H1 (cell line): ENCODE results near the gene CRB2. TPM values are rescaled to one million over a fixed set of nuclear protein-coding genes. Genes with fewer than 3 reads are reported as not detected.

Experiments
- CTCF ChIA-PET: fragments of 300-600 bp; sonication (Branson Sonifier 250); formaldehyde crosslinking; loops from one replicate; lab custom pipeline; 2021; ENCODE audit not compliant: partially characterized antibody; lab: Charles Lee
- POLR2A ChIA-PET: fragments of 300-600 bp; sonication (Branson Sonifier 250); formaldehyde crosslinking; loops from one replicate; lab custom pipeline; 2021; ENCODE audit warnings: inconsistent platforms; ENCODE audit not compliant: partially characterized antibody; lab: Charles Lee
- DNase-seq, 2 experiments: peaks; one replicate each; pipeline versions ENCODE4 v3.0.0 to v3.0.0-alpha.2; 2010 to 2022; ENCODE audit warnings: low spot score in 2 of 2, low read depth in 1 of 2, mixed read lengths in 1 of 2
- FAIRE-seq: peaks from 2 replicates; lab custom pipeline; 2011; peaks lifted over from hg19 to GRCh38; lab: Jason Lieb, UNC
- H2AFZ ChIP-seq: 2 replicates; pipeline ENCODE4 v1.8.1; 2012; ENCODE audit warnings: low read length, inconsistent platforms
- H2AK5ac ChIP-seq: 2 replicates; pipeline ENCODE4 v1.6.1; 2013; ENCODE audit warnings: low read depth, low read length
- H2BK120ac ChIP-seq: replicated peaks from 2 replicates; pipeline ENCODE3; 2013; ENCODE audit warnings: low read depth, low read length, inconsistent platforms
- H2BK12ac ChIP-seq: 2 replicates; pipeline ENCODE4 v1.6.1; 2013; ENCODE audit warnings: low read depth, low read length
- H2BK15ac ChIP-seq: 2 replicates; pipeline ENCODE4 v1.6.1; 2013; ENCODE audit warnings: low read length
- H2BK20ac ChIP-seq: 2 replicates; pipeline ENCODE4 v1.6.1; 2013; ENCODE audit warnings: low read length
- H2BK5ac ChIP-seq: 2 replicates; pipeline ENCODE4 v1.6.1; 2013; ENCODE audit warnings: low read depth, low read length
- H3K14ac ChIP-seq: 2 replicates; pipeline ENCODE4 v1.6.1; 2013; ENCODE audit warnings: inconsistent platforms; ENCODE audit not compliant: insufficient read length
- H3K18ac ChIP-seq: 2 replicates; pipeline ENCODE4 v1.6.1; 2013; ENCODE audit warnings: low read length; ENCODE audit errors: extremely low read depth
- H3K23ac ChIP-seq: 2 replicates; pipeline ENCODE4 v1.6.1; 2013; ENCODE audit warnings: inconsistent platforms; ENCODE audit not compliant: insufficient read length
- H3K23me2 ChIP-seq: 2 replicates; pipeline ENCODE4 v1.6.1; 2013; ENCODE audit warnings: low read depth, low read length
- H3K27ac ChIP-seq: 2 replicates; pipeline ENCODE4 v1.6.1; 2011; ENCODE audit warnings: low read depth, low read length, inconsistent platforms
- H3K27me3 ChIP-seq, 4 experiments: replicated peaks in 1 of 4; 1 replicate in 1 of 4; 2 replicates in 3 of 4; pipeline versions ENCODE4 v1.6.1 to v1.8.1; 2011 to 2013; ENCODE audit warnings: low read length in 3 of 4, mild to moderate bottlenecking in 3 of 4, inconsistent platforms in 2 of 4, mixed read lengths in 2 of 4, moderate library complexity in 1 of 4; ENCODE audit not compliant: control insufficient read depth in 3 of 4, insufficient read depth in 3 of 4; ENCODE audit errors: extremely low read depth in 1 of 4
- H3K36me3 ChIP-seq, 4 experiments: 2 replicates each; pipeline versions ENCODE4 v1.6.1 to v1.8.1; 2011 to 2013; ENCODE audit warnings: mild to moderate bottlenecking in 4 of 4, low read length in 3 of 4, moderate library complexity in 2 of 4, control low read depth in 1 of 4, inconsistent platforms in 1 of 4; ENCODE audit not compliant: insufficient read depth in 4 of 4, control insufficient read depth in 2 of 4
- H3K4ac ChIP-seq: replicated peaks from 2 replicates; pipeline ENCODE3; 2013; ENCODE audit warnings: low read length, low read depth, mixed read lengths, inconsistent platforms; ENCODE audit not compliant: insufficient read length
- H3K4me1 ChIP-seq, 4 experiments: replicated peaks in 1 of 4; 1 replicate in 1 of 4; 2 replicates in 3 of 4; pipeline versions ENCODE4 v1.6.1 to v1.8.1; 2011 to 2013; ENCODE audit warnings: low read length in 3 of 4, inconsistent platforms in 2 of 4, mixed read lengths in 1 of 4; ENCODE audit not compliant: insufficient read depth in 4 of 4, control insufficient read depth in 3 of 4
- H3K4me2 ChIP-seq, 2 experiments: 2 replicates each; pipeline versions ENCODE4 v1.6.1 to v1.8.1; 2011 to 2013; ENCODE audit warnings: low read depth in 2 of 2, low read length in 2 of 2, control low read depth in 1 of 2, inconsistent platforms in 1 of 2, mild to moderate bottlenecking in 1 of 2; ENCODE audit not compliant: insufficient read depth in 1 of 2
- H3K4me3 ChIP-seq, 4 experiments: fragments of 200-600, 300-600 bp in 1 of 4; sonication (generic), shearing (Covaris generic), sonication (Bioruptor Twin) in 1 of 4; 2 replicates each; pipeline versions ENCODE4 v1.5.1 to v1.8.1; 2011 to 2016; ENCODE audit warnings: low read length in 4 of 4, low read depth in 3 of 4, control low read depth in 2 of 4, inconsistent platforms in 2 of 4, mild to moderate bottlenecking in 2 of 4, mixed read lengths in 1 of 4, moderate library complexity in 1 of 4; ENCODE audit not compliant: insufficient read depth in 2 of 4; ENCODE audit errors: extremely low read depth in 1 of 4
- H3K56ac ChIP-seq: replicated peaks from 2 replicates; pipeline ENCODE3; 2013; ENCODE audit warnings: low read depth, mild to moderate bottlenecking, mixed read lengths, low read length, inconsistent platforms; ENCODE audit not compliant: insufficient read length
- H3K79me1 ChIP-seq: 2 replicates; pipeline ENCODE4 v1.6.1; 2013; ENCODE audit warnings: low read depth, low read length, control low read depth
- H3K79me2 ChIP-seq, 2 experiments: 2 replicates each; pipeline versions ENCODE4 v1.6.1 to v1.8.1; 2012 to 2013; ENCODE audit warnings: low read length in 2 of 2, mild to moderate bottlenecking in 2 of 2, inconsistent platforms in 1 of 2; ENCODE audit not compliant: insufficient read depth in 2 of 2, control insufficient read depth in 1 of 2
- H3K9ac ChIP-seq, 4 experiments: replicated peaks in 1 of 4; 1 replicate in 1 of 4; 2 replicates in 3 of 4; pipeline versions ENCODE4 v1.6.1 to v1.8.1; 2011 to 2013; ENCODE audit warnings: low read depth in 3 of 4, low read length in 3 of 4, control low read depth in 2 of 4, mild to moderate bottlenecking in 2 of 4, moderate library complexity in 2 of 4, inconsistent platforms in 1 of 4; ENCODE audit errors: extremely low read depth in 1 of 4
- H3K9me3 ChIP-seq, 2 experiments: 2 replicates each; pipeline versions ENCODE4 v1.6.1 to v1.8.1; 2012 to 2013; ENCODE audit warnings: mild to moderate bottlenecking in 2 of 2, moderate library complexity in 2 of 2, control low read depth in 1 of 2, inconsistent platforms in 1 of 2, low read depth in 1 of 2, low read length in 1 of 2, mixed read lengths in 1 of 2; ENCODE audit not compliant: insufficient read depth in 2 of 2
- H4K20me1 ChIP-seq, 2 experiments: replicated peaks in 1 of 2; 2 replicates each; pipeline versions ENCODE3 to v1.8.1; 2011 to 2013; ENCODE audit warnings: inconsistent platforms in 2 of 2, low read length in 2 of 2, mild to moderate bottlenecking in 1 of 2; ENCODE audit not compliant: insufficient read depth in 2 of 2, control insufficient read depth in 1 of 2
- H4K5ac ChIP-seq: 2 replicates; pipeline ENCODE4 v1.6.1; 2013; ENCODE audit warnings: low read length, low read depth, mixed read lengths, inconsistent platforms; ENCODE audit not compliant: insufficient read length
- H4K8ac ChIP-seq: 2 replicates; pipeline ENCODE4 v1.8.0; 2013; ENCODE audit warnings: mild to moderate bottlenecking, moderate library complexity, low read length, inconsistent platforms; ENCODE audit not compliant: insufficient read depth; ENCODE audit errors: extremely low read depth
- H4K91ac ChIP-seq: replicated peaks from 2 replicates; pipeline ENCODE3; 2013; ENCODE audit warnings: low read length, mixed read lengths, inconsistent platforms; ENCODE audit not compliant: insufficient read length
- ASH2L ChIP-seq: fragments of 200-600, 300-600 bp; sonication (generic); IDR thresholded peaks from one replicate; pipeline ENCODE4 v1.7.1; 2017; ENCODE audit warnings: low read length
- BRCA1 ChIP-seq: IDR thresholded peaks from 2 replicates; pipeline ENCODE4 v1.6.1; 2012; ENCODE audit warnings: low read depth, low read length, improper control_type of control experiment
- CBX8 ChIP-seq: fragments of 300-800, 300-1000 bp; sonication (generic); IDR thresholded peaks from 2 replicates; pipeline ENCODE4 v1.7.1; 2016; ENCODE audit warnings: low read depth, low read length, borderline replicate concordance
- MAX ChIP-seq: IDR thresholded peaks from 2 replicates; pipeline ENCODE4 v1.6.1; 2012; ENCODE audit warnings: inconsistent platforms
- RXRA ChIP-seq: IDR thresholded peaks from 2 replicates; pipeline ENCODE4 v1.6.1; 2011; ENCODE audit warnings: low read depth, mild to moderate bottlenecking, low read length, moderate library complexity; ENCODE audit not compliant: insufficient read depth
- SP1 ChIP-seq: IDR thresholded peaks from 2 replicates; pipeline ENCODE4 v1.6.1; 2011; ENCODE audit warnings: low read depth, low read length
- SUZ12 ChIP-seq: fragments of 200-600 bp; sonication (generic); IDR thresholded peaks from 2 replicates; pipeline ENCODE4 v1.6.1; 2012; ENCODE audit warnings: mild to moderate bottlenecking, inconsistent platforms, low read length, moderate library complexity, mixed read lengths
- WGBS, 2 experiments: shearing (Covaris generic) in 1 of 2; methylation state at CpG; one replicate each; pipeline versions ENCODE4 v1.1.6 to v1.1.7; 2013 to 2015; ENCODE audit warnings: low lambda C conversion rate in 2 of 2, mixed read lengths in 2 of 2, inconsistent platforms in 1 of 2, low coverage in 1 of 2, missing lambda C conversion rate in 1 of 2; ENCODE audit not compliant: insufficient replicate concordance in 2 of 2, insufficient coverage in 1 of 2, insufficient read length in 1 of 2; ENCODE audit errors: extremely low coverage in 1 of 2, missing lambda C conversion rate in 1 of 2; 5-methylcytosine and 5-hydroxymethylcytosine counted together
- polyA plus RNA-seq, 7 experiments: library from polyadenylated mRNA; depleted of rRNA in 3 of 7; stranded (reverse) in 5 of 7; unstranded in 2 of 7; fragments of >200 nt in 5 of 7; fragments of 200-250 nt in 2 of 7; gene quantifications; 1 replicate in 5 of 7; 2 replicates in 1 of 7; 4 replicates in 1 of 7; pipeline versions ENCODE4 v1.2.1 to v1.2.3, GENCODE V29; 2011 to 2013; ENCODE audit warnings: missing spikeins in 2 of 7, mixed read lengths in 2 of 7
- total RNA-seq: library from RNA; stranded (reverse); fragmentation: NEBNext Ultra II Directional; extraction: Animal tissue kit (Norgen Biotek cat#: 25700); gene quantifications from 2 replicates; pipeline ENCODE4 v1.2.1, GENCODE V29; 2021

The CRB2 gene
- total and polyA plus RNA-seq, 2 of the 8 experiments (the other 6 are each of a cell fraction or from before 2014, with no cell fraction given), result 4.0 to 8.4 TPM

GRCh38 chr9:123397975-123398374 is 42.0 kb downstream of the CRB2 start:
- Histone ChIP-seq H3K9me3 (no peaks in the 10 kb centered on the region; a peak in 1 of 4 replicates), H2BK5ac (no peak overlapping the region), H3K4me1 (peaks cover 0 to 12% (median 3%) of the 10 kb centered on the region in 4 experiments; a peak in 5 of 7 replicates), H3K14ac (no peak overlapping the region), H4K5ac (no peak overlapping the region), H3K4me2 (no peak overlapping the region), H3K79me1 (no peaks in the 10 kb centered on the region), H3K79me2 (no peaks in the 10 kb centered on the region), H3K36me3 (no peaks in the 10 kb centered on the region), H4K91ac (no peak overlapping the region), H3K27ac (no peak overlapping the region), H3K4ac (no peak overlapping the region), H3K23ac (no peak overlapping the region)
- CTCF ChIA-PET, result interaction anchor here (1.1 to 29.0 kb wide), 5 partner anchors 38 to 142 kb away, joined by 3 to 668 read pairs (median 14); partner anchors contain the start of gene CRB2
- 95% methylated on average over 3 of the region's 4 CpGs; no CpG with 5 or more reads in 1 of the 2 experiments for WGBS, 2 experiments
- no peak for DNase-seq
- TF ChIP-seq CBX8 (no peak), SP1 (no peak), MAX (no peak), ASH2L (no peak), RXRA (no peak), SUZ12 (no peak), BRCA1 (no peak)
- TF ChIP-seq, all 59 proteins: peak for 0
- H2BK120ac ChIP-seq, result no peak overlapping the region
- H2BK15ac ChIP-seq, result no peak overlapping the region
- H2AFZ ChIP-seq, result no peak overlapping the region
- POLR2A ChIA-PET, result interaction anchor here (1.1 kb wide), 1 partner anchor 12 kb away, joined by 3 read pairs; no protein-coding TSS in a partner anchor
- H3K27me3 ChIP-seq, result no peaks in the 10 kb centered on the region; a peak in 1 of 7 replicates
- H3K18ac ChIP-seq, result no peak overlapping the region
- no peak overlapping the region for H2BK20ac ChIP-seq
- H4K20me1 ChIP-seq, result no peaks in the 10 kb centered on the region
- no peak for FAIRE-seq
- H3K4me3 ChIP-seq, result no peak overlapping the region
- H2BK12ac ChIP-seq, result no peak overlapping the region
- no peak overlapping the region for H3K9ac ChIP-seq
- no peak overlapping the region for H4K8ac ChIP-seq
- H3K23me2 ChIP-seq, result no peaks in the 10 kb centered on the region
- no peak overlapping the region for H2AK5ac ChIP-seq
- H3K56ac ChIP-seq, result no peak overlapping the region
